K562 treated with DMSO at 1 percent for 24 hours (cell line): ENCODE data around the gene CEP85. TPM values are rescaled to one million over a fixed set of nuclear protein-coding genes. Genes with fewer than 3 reads are reported as not detected.

Source experiments
- total RNA-seq: library from RNA; unstranded; fragments of 300-600 nt; gene quantifications from 2 replicates; pipeline ENCODE4 v1.2.3, GENCODE V29; 2022; ENCODE audit warnings: low read depth; ENCODE audit not compliant: insufficient read depth

CEP85 gene, protein sequence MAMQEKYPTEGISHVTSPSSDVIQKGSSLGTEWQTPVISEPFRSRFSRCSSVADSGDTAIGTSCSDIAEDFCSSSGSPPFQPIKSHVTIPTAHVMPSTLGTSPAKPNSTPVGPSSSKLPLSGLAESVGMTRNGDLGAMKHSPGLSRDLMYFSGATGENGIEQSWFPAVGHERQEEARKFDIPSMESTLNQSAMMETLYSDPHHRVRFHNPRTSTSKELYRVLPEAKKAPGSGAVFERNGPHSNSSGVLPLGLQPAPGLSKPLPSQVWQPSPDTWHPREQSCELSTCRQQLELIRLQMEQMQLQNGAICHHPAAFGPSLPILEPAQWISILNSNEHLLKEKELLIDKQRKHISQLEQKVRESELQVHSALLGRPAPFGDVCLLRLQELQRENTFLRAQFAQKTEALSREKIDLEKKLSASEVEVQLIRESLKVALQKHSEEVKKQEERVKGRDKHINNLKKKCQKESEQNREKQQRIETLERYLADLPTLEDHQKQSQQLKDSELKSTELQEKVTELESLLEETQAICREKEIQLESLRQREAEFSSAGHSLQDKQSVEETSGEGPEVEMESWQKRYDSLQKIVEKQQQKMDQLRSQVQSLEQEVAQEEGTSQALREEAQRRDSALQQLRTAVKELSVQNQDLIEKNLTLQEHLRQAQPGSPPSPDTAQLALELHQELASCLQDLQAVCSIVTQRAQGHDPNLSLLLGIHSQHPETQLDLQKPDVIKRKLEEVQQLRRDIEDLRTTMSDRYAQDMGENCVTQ
- 68.9 and 78.3 TPM in 2 replicates for total RNA-seq

GRCh38 chr1:26233903-26234643 lies at the start of gene CEP85:
CEP85 (plus strand) TSS chr1:26234200; CDS start chr1:26239784, 5,584 bp downstream.

DNA sequence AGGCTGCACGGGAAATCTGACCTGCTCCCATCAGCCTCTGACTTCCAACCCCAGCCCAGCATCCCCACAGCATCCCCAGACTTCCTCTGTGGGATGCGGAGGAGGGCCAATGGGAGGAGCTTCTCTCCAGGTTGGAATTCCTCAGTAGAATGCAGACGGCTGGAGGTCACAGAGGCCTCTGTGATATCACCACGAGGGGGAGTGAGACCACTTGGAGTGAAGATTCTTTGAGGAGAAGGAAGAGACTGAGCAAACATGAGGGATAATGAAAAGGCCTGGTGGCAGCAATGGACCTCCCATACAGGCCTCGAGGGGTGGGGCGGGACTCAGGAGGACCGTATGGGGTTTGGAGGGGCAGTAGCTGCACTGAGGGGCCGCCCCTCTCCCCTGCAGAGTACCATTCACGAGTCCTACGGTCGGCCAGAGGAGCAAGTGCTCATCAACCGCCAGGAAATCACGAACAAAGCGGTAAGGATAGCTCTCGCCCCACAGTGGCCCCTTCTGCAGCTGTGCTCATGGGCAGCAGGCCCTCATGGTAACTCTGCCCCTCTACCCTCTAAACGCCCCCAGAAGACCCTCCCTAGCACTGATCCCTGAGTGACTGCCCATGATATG lies 43.5 kb upstream of the CEP85 start, which contains the start of gene CATSPER4:
TSS of gene CATSPER4 (plus strand) at position 230 of the 615 bp plus-strand sequence. CDS start at position 256, 26 bp downstream.

GRCh38 chr1:26279456-26280332 lies 45.7 kb downstream of the CEP85 start, which contains the start of gene SH3BGRL3:
SH3BGRL3 (plus strand) TSS chr1:26280086; CDS start chr1:26280156, 70 bp downstream.

DNA sequence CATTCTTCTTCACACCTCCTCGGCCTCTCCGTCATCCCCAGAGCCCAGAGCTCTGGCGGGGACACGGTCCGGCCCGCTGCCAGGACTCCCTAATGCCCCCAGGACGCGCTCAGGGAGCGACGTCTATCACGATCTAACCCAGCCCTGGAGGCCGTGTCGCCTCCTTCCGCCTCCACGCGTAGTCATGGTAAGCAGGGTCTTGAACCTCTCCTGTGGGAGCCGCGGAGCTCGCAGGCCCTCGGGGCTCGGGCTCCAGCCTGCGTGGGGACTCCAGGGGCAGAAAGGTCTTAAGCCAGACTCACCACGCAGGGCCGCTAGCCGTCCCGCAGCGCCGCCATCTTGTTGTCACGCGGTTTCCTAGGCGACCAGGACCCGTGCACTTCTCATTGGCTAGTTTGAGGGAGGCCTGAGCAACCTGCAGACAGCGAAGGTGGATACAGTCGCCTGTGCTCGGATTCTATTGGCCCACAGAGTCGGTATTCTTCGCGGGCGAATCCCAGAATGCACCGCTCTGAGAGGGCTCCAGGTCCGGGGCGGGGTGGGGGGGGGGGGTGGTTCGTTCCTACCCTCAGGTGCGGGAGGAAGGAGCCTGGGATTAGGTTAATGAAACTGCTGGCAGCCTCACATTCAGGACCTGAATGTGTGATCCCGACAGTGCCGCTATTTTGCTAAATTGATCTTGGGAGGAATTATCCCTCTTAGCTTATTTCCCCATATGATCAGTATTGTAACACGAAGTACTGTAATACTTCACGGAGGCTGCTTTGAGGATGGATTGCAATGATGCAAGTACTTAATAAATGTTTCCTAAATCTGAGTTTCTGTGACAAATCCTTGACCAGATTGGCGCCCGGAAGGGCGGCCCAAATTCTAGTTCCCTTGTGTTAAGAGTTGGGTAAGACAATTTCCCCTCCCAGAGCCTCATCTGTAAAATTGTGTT lies 72.6 kb downstream of the CEP85 start, which contains the start of gene UBXN11:
TSS of gene UBXN11 (minus strand) at position 347 of the 940 bp plus-strand sequence. CDS start 3,753 bp downstream, outside the sequence.

GRCh38 chr1:26317612-26318337 lies 83.8 kb downstream of the CEP85 start, which contains the start of gene CD52:
CD52 (plus strand) TSS chr1:26317958; CDS start chr1:26318018, 60 bp downstream.

Other genes with a start within 250 kb of the CEP85 start
- gene PAFAH2, start 236.1 kb upstream of the CEP85 start, total RNA-seq: 10.2 and 11.5 TPM in 2 replicates
- gene EXTL1, start 212.4 kb upstream of the CEP85 start, total RNA-seq: 0.38 and 0.78 TPM in 2 replicates
- not detected in 2 replicates for gene SLC30A2, start 188.1 kb upstream of the CEP85 start, total RNA-seq
- 0.20 TPM in 1 of 2 replicates, not detected in the other for gene TRIM63, start 166.6 kb upstream of the CEP85 start, total RNA-seq
- gene PDIK1L, start 122.4 kb upstream of the CEP85 start, total RNA-seq: 9.6 and 10.9 TPM in 2 replicates
- 0.37 and 0.91 TPM in 2 replicates for gene FAM110D, start 75.1 kb upstream of the CEP85 start, total RNA-seq
- not detected in 2 replicates for gene C1orf232, start 65.2 kb upstream of the CEP85 start, total RNA-seq
- 101 and 116 TPM in 2 replicates for gene ZNF593, start 64.3 kb upstream of the CEP85 start, total RNA-seq
- 0.92 TPM in 1 of 2 replicates, not detected in the other for gene ZNF593OS, start 62.4 kb upstream of the CEP85 start, total RNA-seq
- gene CNKSR1, start 56.7 kb upstream of the CEP85 start, total RNA-seq: 0.59 and 1.3 TPM in 2 replicates
- gene CATSPER4, start 43.6 kb upstream of the CEP85 start, total RNA-seq: not detected in 2 replicates
- 67.9 and 75.6 TPM in 2 replicates for gene SH3BGRL3, start 45.9 kb downstream of the CEP85 start, total RNA-seq
- gene UBXN11, start 72.4 kb downstream of the CEP85 start, total RNA-seq: 21.7 and 22.2 TPM in 2 replicates
- gene CD52, start 83.8 kb downstream of the CEP85 start, total RNA-seq: 46.6 and 48.8 TPM in 2 replicates
- gene CRYBG2, start 119.9 kb downstream of the CEP85 start, total RNA-seq: 4.1 and 8.8 TPM in 2 replicates
- not detected in 2 replicates for gene ZNF683, start 138.6 kb downstream of the CEP85 start, total RNA-seq
- gene LIN28A, start 176.6 kb downstream of the CEP85 start, total RNA-seq: not detected in 2 replicates
- gene DHDDS, start 198.1 kb downstream of the CEP85 start, total RNA-seq: 37.9 and 38.2 TPM in 2 replicates
- 694 and 766 TPM in 2 replicates for gene HMGN2, start 238.2 kb downstream of the CEP85 start, total RNA-seq